ENCODE measurements around the gene RUNX3. TPM values are rescaled to one million over a fixed set of nuclear protein-coding genes. Genes with fewer than 3 reads are reported as not detected.

Gene RUNX3
- total and polyA plus RNA-seq, 4 donors = 0.43 to 1.1 (median 0.88) TPM

- H3K9ac ChIP-seq (ENCODE audit: low read depth in 1 of 2, low read length in 2 of 2) = no peak overlapping the region
- peaks cover 0 to 9% (median 8%) of the 10 kb centered on the region in 4 donors for H3K27me3 ChIP-seq (ENCODE audit: control insufficient read depth in 4 of 4, insufficient read depth in 4 of 4, low read length in 3 of 4)
- no peaks in the 10 kb centered on the region for H3K36me3 ChIP-seq (ENCODE audit: control insufficient read depth in 4 of 4, insufficient read depth in 3 of 4, low read depth in 1 of 4, low read length in 3 of 4)
- DNase-seq (ENCODE audit: low spot score) = no peak
- H3K9me3 ChIP-seq (ENCODE audit: control insufficient read depth in 4 of 4, low read length in 3 of 4) = no peaks in the 10 kb centered on the region
- no peak overlapping the region for H3K4me3 ChIP-seq (ENCODE audit: low read depth in 1 of 3, low read length in 3 of 3)
- no peak overlapping the region for H3K27ac ChIP-seq (ENCODE audit: low read depth in 1 of 2, low read length in 2 of 2)
- TF ChIP-seq HNF4G (IDR thresholded peaks at IDR 0.05) (no peak), TAF1 (conservative IDR thresholded peaks at IDR 0.05) (no peak), NR2F2 (IDR thresholded peaks at IDR 0.05) (no peak), ATF3 (IDR thresholded peaks at IDR 0.05) (no peak), GABPA (IDR thresholded peaks at IDR 0.05 in 1 of 2, conservative IDR thresholded peaks at IDR 0.05 in 1 of 2) (no peak), FOXA1 (IDR thresholded peaks at IDR 0.05) (no peak), HNF4A (conservative IDR thresholded peaks at IDR 0.05) (no peak), REST (IDR thresholded peaks at IDR 0.05) (no peak), EGR1 (IDR thresholded peaks at IDR 0.05; ENCODE audit: low read depth in 2 of 2) (no peak), FOXA2 (IDR thresholded peaks at IDR 0.05) (no peak), SP1 (IDR thresholded peaks at IDR 0.05) (no peak), ZBTB33 (IDR thresholded peaks at IDR 0.05) (no peak), RXRA (IDR thresholded peaks at IDR 0.05) (no peak), CTCF (IDR thresholded peaks at IDR 0.05; ENCODE audit: low read depth, low read length, missing input control) (no peak)
- H3K4me1 ChIP-seq (ENCODE audit: control insufficient read depth in 4 of 4, insufficient read depth in 4 of 4, low read length in 3 of 4) = peaks cover 2 to 30% (median 17%) of the 10 kb centered on the region in 4 donors
- WGBS = 31% methylated on average over 17 of the region's 17 CpGs
Measured at GRCh38 chr1:24927473-24927872, 2.6 kb downstream of the RUNX3 start.

GRCh38 chr1:24926563-24927249 is 3.4 kb downstream of the RUNX3 start:
- no peak overlapping the region for H3K4me3 ChIP-seq (ENCODE audit: low read depth in 1 of 3, low read length in 3 of 3)
- DNase-seq (ENCODE audit: low spot score) = no peak
- peaks cover 0 to 9% (median 8%) of the 10 kb centered on the region in 4 donors for H3K27me3 ChIP-seq (ENCODE audit: control insufficient read depth in 4 of 4, insufficient read depth in 4 of 4, low read length in 3 of 4)
- H3K9ac ChIP-seq (ENCODE audit: low read depth in 1 of 2, low read length in 2 of 2) = no peak overlapping the region
- peaks cover 0 to 24% (median 13%) of the 10 kb centered on the region in 4 donors for H3K4me1 ChIP-seq (ENCODE audit: control insufficient read depth in 4 of 4, insufficient read depth in 4 of 4, low read length in 3 of 4)
- H3K9me3 ChIP-seq (ENCODE audit: control insufficient read depth in 4 of 4, low read length in 3 of 4) = no peaks in the 10 kb centered on the region
- no peaks in the 10 kb centered on the region for H3K36me3 ChIP-seq (ENCODE audit: control insufficient read depth in 4 of 4, insufficient read depth in 3 of 4, low read depth in 1 of 4, low read length in 3 of 4)
- H3K27ac ChIP-seq (ENCODE audit: low read depth in 1 of 2, low read length in 2 of 2) = peak overlapping the region in 1 of 2 donors; percentile 14
- WGBS = 20% methylated on average over 15 of the region's 15 CpGs
- TF ChIP-seq ATF3 (IDR thresholded peaks at IDR 0.05) (no peak), FOXA2 (IDR thresholded peaks at IDR 0.05) (no peak), RXRA (IDR thresholded peaks at IDR 0.05) (no peak), RAD21 (IDR thresholded peaks at IDR 0.05) (no peak), FOXA1 (IDR thresholded peaks at IDR 0.05) (no peak), ZBTB33 (IDR thresholded peaks at IDR 0.05) (no peak), NR2F2 (IDR thresholded peaks at IDR 0.05) (no peak), HNF4A (conservative IDR thresholded peaks at IDR 0.05) (no peak), TAF1 (conservative IDR thresholded peaks at IDR 0.05) (no peak), REST (IDR thresholded peaks at IDR 0.05) (no peak), EGR1 (IDR thresholded peaks at IDR 0.05; ENCODE audit: low read depth in 2 of 2) (no peak)
